GM23338 (cell line): ENCODE results near the gene RNF182. TPM values are rescaled to one million over a fixed set of nuclear protein-coding genes. Genes with fewer than 3 reads are reported as not detected.
A peak's percentile ranks its signal among the peaks of the same experiment; 100 is the strongest.

Source experiments
- ATAC-seq: fragments of 200-7000 bp; cut with Tn5 transposase; 3 replicates; pipeline ENCODE4 v1.9.1; 2020
- DNase-seq: peaks from one replicate; pipeline ENCODE4 v3.0.0-alpha.2; 2015; ENCODE audit warnings: low spot score
- H2AFZ ChIP-seq: fragments of 200-600 bp; sonication (generic); 2 replicates; pipeline ENCODE4 v1.8.0; 2016; ENCODE audit warnings: antibody characterized with exemption, mild to moderate bottlenecking, moderate library complexity
- H3F3A ChIP-seq: fragments of 200-600 bp; sonication (generic); replicated peaks from 2 replicates; pipeline ENCODE4 v1.8.0; 2017; ENCODE audit warnings: antibody characterized with exemption, mixed run types, low read depth
- H3K27ac ChIP-seq: fragments of 200-600 bp; sonication (generic); 2 replicates; pipeline ENCODE4 v1.6.1; 2016; ENCODE audit warnings: low read depth
- H3K27me3 ChIP-seq: fragments of 200-600 bp; sonication (generic); 2 replicates; pipeline ENCODE4 v1.8.0; 2016; ENCODE audit warnings: mild to moderate bottlenecking, mixed run types, moderate library complexity; ENCODE audit not compliant: insufficient read depth
- H3K36me3 ChIP-seq: fragments of 200-600 bp; sonication (generic); 2 replicates; pipeline ENCODE4 v1.8.0; 2016; ENCODE audit warnings: mild to moderate bottlenecking; ENCODE audit not compliant: insufficient read depth
- H3K4me1 ChIP-seq: fragments of 200-600 bp; sonication (generic); 2 replicates; pipeline ENCODE4 v1.8.0; 2016; ENCODE audit warnings: mild to moderate bottlenecking, moderate library complexity; ENCODE audit not compliant: insufficient read depth
- H3K4me2 ChIP-seq: fragments of 200-600 bp; sonication (generic); 2 replicates; pipeline ENCODE4 v1.7.1; 2017; ENCODE audit warnings: mixed run types
- H3K4me3 ChIP-seq: fragments of 200-600 bp; sonication (generic); 2 replicates; pipeline ENCODE4 v1.6.1; 2016; ENCODE audit warnings: mixed run types
- H3K79me2 ChIP-seq: fragments of 200-600 bp; sonication (generic); replicated peaks from 2 replicates; pipeline ENCODE4 v1.8.0; 2017; ENCODE audit warnings: mild to moderate bottlenecking; ENCODE audit not compliant: insufficient read depth
- H3K9me2 ChIP-seq: fragments of 200-600 bp; sonication (generic); 2 replicates; pipeline ENCODE4 v1.8.0; 2017; ENCODE audit not compliant: insufficient read depth
- H4K20me1 ChIP-seq: fragments of 200-600 bp; sonication (generic); replicated peaks from 2 replicates; pipeline ENCODE4 v1.8.0; 2017; ENCODE audit warnings: mild to moderate bottlenecking; ENCODE audit not compliant: insufficient read depth
- H3K27ac Mint-ChIP-seq: 2 replicates; pipeline ENCODE4 v1.8.0; 2020; ENCODE audit warnings: inconsistent platforms, mild to moderate bottlenecking, moderate library complexity, mixed read lengths
- H3K27me3 Mint-ChIP-seq: 3 replicates; pipeline ENCODE4 v1.8.0; 2022; ENCODE audit warnings: low read depth, mild to moderate bottlenecking, moderate library complexity, mixed read lengths, inconsistent platforms; ENCODE audit not compliant: insufficient read depth, poor library complexity
- H3K36me3 Mint-ChIP-seq: 3 replicates; pipeline ENCODE4 v1.8.0; 2021; ENCODE audit warnings: low read depth, mild to moderate bottlenecking, inconsistent platforms, moderate library complexity, mixed read lengths
- H3K4me1 Mint-ChIP-seq: 3 replicates; pipeline ENCODE4 v1.8.0; 2020; ENCODE audit warnings: mild to moderate bottlenecking, inconsistent platforms, mixed read lengths
- H3K4me3 Mint-ChIP-seq: 3 replicates; pipeline ENCODE4 v1.8.0; 2021; ENCODE audit warnings: moderate library complexity, mild to moderate bottlenecking, inconsistent platforms, mixed read lengths
- H3K9me3 Mint-ChIP-seq: 3 replicates; pipeline ENCODE4 v1.8.0; 2020; ENCODE audit warnings: moderate library complexity, mild to moderate bottlenecking, inconsistent platforms, mixed read lengths
- CREB1 ChIP-seq: fragments of 250-450 bp; sonication (Bioruptor Pico); IDR thresholded peaks from 2 replicates; pipeline ENCODE4 v1.5.0; 2020; ENCODE audit warnings: low read depth, mild to moderate bottlenecking, moderate library complexity
- CTCF ChIP-seq, 2 experiments: fragments of 200-600 bp in 1 of 2; sonication (generic) in 1 of 2; conservative IDR thresholded peaks; 2 replicates each; pipeline versions ENCODE4 v1.5.1 to v1.6.1; 2016 to 2017; ENCODE audit warnings: antibody characterized with exemption in 2 of 2, low read depth in 2 of 2, mild to moderate bottlenecking in 2 of 2, moderate library complexity in 1 of 2
- ETS1 ChIP-seq: IDR thresholded peaks from 2 replicates; pipeline ENCODE4 v1.6.1; 2016; ENCODE audit warnings: antibody characterized with exemption
- EZH2 ChIP-seq: fragments of 200-600 bp; sonication (generic); IDR thresholded peaks from one replicate; pipeline ENCODE4 v1.8.0; 2017; ENCODE audit warnings: antibody characterized with exemption, mild to moderate bottlenecking, low read depth; ENCODE audit not compliant: unreplicated experiment
- EZH2phosphoT487 ChIP-seq: fragments of 200-600 bp; sonication (generic); IDR thresholded peaks from one replicate; pipeline ENCODE4 v1.8.1; 2018; ENCODE audit warnings: antibody characterized with exemption; ENCODE audit not compliant: unreplicated experiment
- JUNB ChIP-seq: IDR thresholded peaks from one replicate; pipeline ENCODE4 v1.6.1; 2016; ENCODE audit warnings: antibody characterized with exemption; ENCODE audit not compliant: unreplicated experiment
- NANOG ChIP-seq: IDR thresholded peaks from 2 replicates; pipeline ENCODE4 v1.6.1; 2016; ENCODE audit warnings: antibody characterized with exemption, borderline replicate concordance
- POLR2AphosphoS5 ChIP-seq: IDR thresholded peaks from 2 replicates; pipeline ENCODE4 v1.6.1; 2016; ENCODE audit warnings: antibody characterized with exemption, low read depth
- REST ChIP-seq: IDR thresholded peaks from one replicate; pipeline ENCODE4 v1.6.1; 2018; ENCODE audit warnings: antibody characterized with exemption; ENCODE audit not compliant: unreplicated experiment
- STAT1 ChIP-seq: IDR thresholded peaks from one replicate; pipeline ENCODE4 v1.6.1; 2016; ENCODE audit warnings: antibody characterized with exemption; ENCODE audit not compliant: unreplicated experiment
- ZNF114 ChIP-seq: fragments of 250-450 bp; sonication (Bioruptor Pico); IDR thresholded peaks from 2 replicates; pipeline ENCODE4 v1.5.0; 2020; ENCODE audit warnings: mild to moderate bottlenecking, moderate library complexity
- ZNF331 ChIP-seq: fragments of 250-450 bp; sonication (Bioruptor Pico); IDR thresholded peaks from 2 replicates; pipeline ENCODE4 v1.5.0; 2020; ENCODE audit warnings: low read depth, mild to moderate bottlenecking, moderate library complexity
- ZNF462 ChIP-seq: fragments of 250-450 bp; sonication (Bioruptor Pico); IDR thresholded peaks from 2 replicates; pipeline ENCODE4 v1.5.0; 2020; ENCODE audit warnings: mild to moderate bottlenecking, moderate library complexity
- polyA plus RNA-seq: library from polyadenylated mRNA; unstranded; fragments of >200 nt; fragmentation: Nextera tagmentation; extraction: Ambion mirVana; gene quantifications from 2 replicates; pipeline ENCODE4 v1.2.1, GENCODE V29; 2016
- total RNA-seq: library from RNA; depleted of rRNA; stranded (reverse); fragments of >200 nt; shearing (Covaris generic); gene quantifications from 2 replicates; pipeline ENCODE4 v1.2.3, GENCODE V29; 2014

RNF182 gene
- total and polyA plus RNA-seq, 2 experiments from 2014 or later, result 3.2 to 9.8 TPM

- no peaks in the 10 kb centered on the region; the same call in 1 of the 3 replicates for H3K9me3 Mint-ChIP-seq
- no peak overlapping the region for H3K27ac Mint-ChIP-seq
- no peaks in the 10 kb centered on the region for H4K20me1 ChIP-seq
- DNase-seq, result no peak
- H3K79me2 ChIP-seq, result peaks cover 14% of the 10 kb centered on the region; the same call in 1 of the 2 replicates
- H3K4me2 ChIP-seq, result peak overlapping the region; percentile 97
- no peak overlapping the region for H3K27ac ChIP-seq
- no peak overlapping the region for H2AFZ ChIP-seq
- ATAC-seq, result no peak
- H3K27me3 Mint-ChIP-seq, result peaks cover 29% of the 10 kb centered on the region
- H3F3A ChIP-seq, result peaks cover 3% of the 10 kb centered on the region; the same call in 1 of the 2 replicates
- peaks cover 48% of the 10 kb centered on the region for H3K4me1 Mint-ChIP-seq
- H3K36me3 Mint-ChIP-seq, result no peaks in the 10 kb centered on the region
- no peaks in the 10 kb centered on the region for H3K9me2 ChIP-seq
- peaks cover 37% of the 10 kb centered on the region for H3K27me3 ChIP-seq
- no peak overlapping the region for H3K4me3 Mint-ChIP-seq
- peak overlapping the region; percentile 76; the same call in 1 of the 2 replicates for H3K4me3 ChIP-seq
- H3K4me1 ChIP-seq, result peaks cover 26% of the 10 kb centered on the region
- TF ChIP-seq ETS1 (no peak), ZNF331 (CRISPR knock-in tag) (no peak), EZH2 (no peak), ZNF462 (CRISPR knock-in tag) (no peak), REST (no peak), CREB1 (no peak), POLR2AphosphoS5 (no peak), EZH2phosphoT487 (no peak), NANOG (no peak), ZNF114 (no peak), STAT1 (no peak), JUNB (no peak), CTCF (conservative IDR thresholded peaks at IDR 0.05; ENCODE audit: low read depth in 2 of 2) (no peak)
- H3K36me3 ChIP-seq, result no peaks in the 10 kb centered on the region
Observed at GRCh38 chr6:13926378-13926777, 1.6 kb downstream of the RNF182 start.
